Mesothelial cell of epicardium (in vitro differentiated cells): ENCODE data around the gene STAG1. TPM values are rescaled to one million over a fixed set of nuclear protein-coding genes. Genes with fewer than 3 reads are reported as not detected.
"Not testable (repeated sequence)": the region's sequence is repeated elsewhere in the genome, so short reads cannot be mapped to it uniquely, and the experiment has no call there.

Experiments used
- DNase-seq, 2 experiments: peaks; one replicate each; pipeline ENCODE4 v3.0.0; 2021; ENCODE audit warnings: low spot score in 2 of 2; ENCODE audit not compliant: unreplicated experiment in 2 of 2
- H3K27ac Mint-ChIP-seq: 2 replicates; pipeline ENCODE4 v1.8.0; 2021; ENCODE audit warnings: mixed read lengths
- H3K27me3 Mint-ChIP-seq: 2 replicates; pipeline ENCODE4 v1.8.0; 2021; ENCODE audit warnings: low read depth, mixed read lengths
- H3K36me3 Mint-ChIP-seq: 2 replicates; pipeline ENCODE4 v1.8.0; 2021; ENCODE audit warnings: mixed read lengths
- H3K4me1 Mint-ChIP-seq: 2 replicates; pipeline ENCODE4 v1.8.0; 2021; ENCODE audit warnings: mixed read lengths
- H3K4me3 Mint-ChIP-seq: 2 replicates; pipeline ENCODE4 v1.8.0; 2021; ENCODE audit warnings: mild to moderate bottlenecking, moderate library complexity, mixed read lengths
- H3K9me3 Mint-ChIP-seq: 2 replicates; pipeline ENCODE4 v1.8.0; 2021; ENCODE audit warnings: mixed read lengths
- total RNA-seq: library from RNA; stranded (reverse); gene quantifications from 3 replicates; pipeline ENCODE4 v1.2.1, GENCODE V29; 2021
- TF ChIP-seq, protein P1 (sequence below): fragments of 200-600 bp; sonication (generic); IDR thresholded peaks from one replicate; pipeline ENCODE4 v1.5.0; 2021; ENCODE audit warnings: antibody characterized with exemption; ENCODE audit not compliant: unreplicated experiment

STAG1 gene
- total RNA-seq, result 49.0 to 52.6 TPM (median 51.8 TPM) in 3 replicates

DNA sequence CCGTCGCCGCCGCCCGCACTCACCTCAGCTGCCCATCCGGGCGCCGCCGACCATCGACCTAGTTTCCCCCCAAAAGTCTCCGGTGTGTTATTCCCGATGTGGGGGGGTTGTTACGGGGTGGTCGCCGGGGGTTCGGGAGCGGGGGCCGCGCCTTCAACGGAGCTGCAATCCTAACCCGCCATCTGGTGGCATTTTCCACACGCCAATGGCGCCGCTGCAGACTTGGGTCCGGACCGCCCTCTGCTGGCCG lies at the start of gene STAG1:
Gene STAG1, minus strand, starts transcription at position 207 of the 250 bp plus-strand sequence. CDS start 121,480 bp downstream, outside the sequence.
- Mint-ChIP-seq H3K4me1 (peaks cover 42% of the 10 kb centered on the region), H3K27ac (peak within 1 kb of the TSS; percentile 99), H3K4me3 (peak within 1 kb of the TSS; percentile 88), H3K36me3 (no peaks in the 10 kb centered on the region), H3K27me3 (no peaks in the 10 kb centered on the region), H3K9me3 (no peaks in the 10 kb centered on the region)
- no peak for DNase-seq
- TF ChIP-seq, protein P1, sequence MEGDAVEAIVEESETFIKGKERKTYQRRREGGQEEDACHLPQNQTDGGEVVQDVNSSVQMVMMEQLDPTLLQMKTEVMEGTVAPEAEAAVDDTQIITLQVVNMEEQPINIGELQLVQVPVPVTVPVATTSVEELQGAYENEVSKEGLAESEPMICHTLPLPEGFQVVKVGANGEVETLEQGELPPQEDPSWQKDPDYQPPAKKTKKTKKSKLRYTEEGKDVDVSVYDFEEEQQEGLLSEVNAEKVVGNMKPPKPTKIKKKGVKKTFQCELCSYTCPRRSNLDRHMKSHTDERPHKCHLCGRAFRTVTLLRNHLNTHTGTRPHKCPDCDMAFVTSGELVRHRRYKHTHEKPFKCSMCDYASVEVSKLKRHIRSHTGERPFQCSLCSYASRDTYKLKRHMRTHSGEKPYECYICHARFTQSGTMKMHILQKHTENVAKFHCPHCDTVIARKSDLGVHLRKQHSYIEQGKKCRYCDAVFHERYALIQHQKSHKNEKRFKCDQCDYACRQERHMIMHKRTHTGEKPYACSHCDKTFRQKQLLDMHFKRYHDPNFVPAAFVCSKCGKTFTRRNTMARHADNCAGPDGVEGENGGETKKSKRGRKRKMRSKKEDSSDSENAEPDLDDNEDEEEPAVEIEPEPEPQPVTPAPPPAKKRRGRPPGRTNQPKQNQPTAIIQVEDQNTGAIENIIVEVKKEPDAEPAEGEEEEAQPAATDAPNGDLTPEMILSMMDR, result peak; percentile 96

DNA sequence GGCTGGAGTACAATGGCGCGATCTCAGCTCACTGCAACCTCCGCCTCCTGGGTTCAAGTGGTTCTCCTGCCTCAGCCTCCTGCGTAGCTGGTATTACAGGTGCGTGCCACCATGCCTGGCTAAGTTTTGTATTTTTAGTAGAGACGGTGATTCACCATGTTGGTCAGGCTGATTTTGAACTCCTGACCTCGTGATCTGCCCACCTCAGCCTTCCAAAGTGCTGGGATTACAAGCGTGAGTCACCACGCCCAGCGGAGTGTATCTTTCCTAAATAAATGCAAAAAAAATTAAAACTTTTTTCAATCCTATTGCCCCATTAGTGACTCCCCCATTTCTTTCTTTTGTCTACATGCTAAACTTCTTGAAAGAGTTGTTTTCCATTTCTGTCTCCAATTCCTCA lies 49.0 kb upstream of the STAG1 start:
- H3K4me3 Mint-ChIP-seq, H3K27me3 Mint-ChIP-seq, H3K9me3 Mint-ChIP-seq, H3K36me3 Mint-ChIP-seq, H3K4me1 Mint-ChIP-seq, DNase-seq, H3K27ac Mint-ChIP-seq: not testable (repeated sequence)

DNA sequence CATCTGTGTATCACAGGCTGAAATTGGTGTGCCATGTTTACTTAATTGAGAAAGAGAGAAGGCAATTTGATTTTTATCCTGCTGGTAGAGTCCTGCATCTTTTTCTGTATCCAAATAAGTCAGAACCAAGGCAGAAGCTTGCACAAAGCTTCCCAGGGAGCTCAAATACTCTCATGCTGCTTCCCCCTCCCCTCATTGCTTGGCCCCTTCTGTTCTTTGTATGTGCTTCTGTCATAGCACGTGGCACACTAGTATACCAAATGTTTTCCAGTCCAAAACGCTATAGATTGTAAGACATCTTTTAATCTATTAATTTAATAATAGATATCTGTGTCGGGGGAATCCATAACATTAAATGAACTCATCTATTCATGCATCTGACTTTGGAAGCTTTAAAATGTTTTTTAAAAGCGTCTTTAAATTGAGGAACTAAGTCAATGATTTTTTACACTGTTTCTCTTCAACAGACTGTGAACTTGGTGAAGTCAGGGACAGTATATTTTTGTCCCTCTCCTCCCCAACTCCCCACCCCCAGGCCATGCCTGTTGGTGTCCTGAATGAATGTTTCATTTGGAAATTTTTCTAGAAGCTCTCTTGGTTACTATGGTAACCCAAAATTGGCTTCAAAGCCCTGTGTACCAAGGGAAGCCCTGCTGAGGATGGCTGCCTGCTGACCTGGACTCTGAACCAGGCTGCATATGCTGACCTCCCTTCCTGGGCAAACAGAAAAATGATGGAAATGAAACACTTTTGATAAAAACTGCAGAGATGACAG lies 40.6 kb upstream of the STAG1 start:
- H3K4me1 Mint-ChIP-seq, result no peaks in the 10 kb centered on the region
- no peaks in the 10 kb centered on the region for H3K36me3 Mint-ChIP-seq
- H3K9me3 Mint-ChIP-seq, result no peaks in the 10 kb centered on the region
- H3K27ac Mint-ChIP-seq, result no peak overlapping the region
- TF ChIP-seq, protein P1, result no peak
- DNase-seq, result no peak
- no peak overlapping the region for H3K4me3 Mint-ChIP-seq
- no peaks in the 10 kb centered on the region for H3K27me3 Mint-ChIP-seq

DNA sequence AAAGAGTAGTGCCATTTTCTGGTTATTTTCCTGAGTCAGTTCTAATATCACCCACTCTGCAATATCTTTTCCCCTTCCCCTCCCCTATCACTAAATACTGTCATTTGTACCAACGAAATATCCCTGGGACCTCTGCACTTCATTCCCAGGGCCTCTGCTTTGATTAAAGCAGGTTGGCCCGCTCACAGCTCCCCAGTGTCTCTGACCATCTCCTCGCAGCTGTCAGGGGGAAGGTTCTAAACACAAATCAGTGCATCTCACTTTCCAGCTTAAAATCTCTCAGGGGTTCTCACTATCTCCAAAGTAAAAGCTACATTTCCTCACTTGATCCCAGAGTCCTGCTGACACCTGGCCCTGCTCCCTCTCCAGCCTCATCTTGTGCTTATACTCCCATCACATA lies 38.6 kb upstream of the STAG1 start:
- no peaks in the 10 kb centered on the region for H3K9me3 Mint-ChIP-seq
- no peaks in the 10 kb centered on the region for H3K27me3 Mint-ChIP-seq
- peaks cover 15% of the 10 kb centered on the region for H3K4me1 Mint-ChIP-seq
- DNase-seq, result no peak
- H3K27ac Mint-ChIP-seq, result no peak overlapping the region
- H3K4me3 Mint-ChIP-seq, result no peak overlapping the region
- TF ChIP-seq, protein P1, result no peak
- no peaks in the 10 kb centered on the region for H3K36me3 Mint-ChIP-seq

DNA sequence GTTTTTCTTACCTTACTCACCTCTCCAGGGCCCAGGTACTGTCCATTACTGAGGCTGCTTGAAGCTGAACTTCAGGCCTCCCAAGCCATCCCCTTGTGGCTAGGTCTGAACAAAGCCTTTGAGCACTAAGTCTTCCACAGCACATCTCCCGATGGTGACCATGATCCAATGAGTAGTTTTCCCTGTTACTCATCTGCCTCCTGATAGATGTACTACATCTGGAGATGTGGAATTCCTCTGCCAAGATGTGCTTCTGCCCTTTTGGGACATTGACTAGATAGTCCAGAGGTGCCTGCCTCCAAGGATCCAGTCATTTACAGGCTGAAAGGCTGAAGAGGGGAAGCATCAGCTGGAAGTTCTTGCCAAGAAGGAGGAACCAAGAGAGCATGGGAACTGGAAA lies 37.8 kb upstream of the STAG1 start:
- H3K9me3 Mint-ChIP-seq, result peaks cover 4% of the 10 kb centered on the region
- TF ChIP-seq, protein P1, result no peak
- no peaks in the 10 kb centered on the region for H3K27me3 Mint-ChIP-seq
- no peak overlapping the region for H3K27ac Mint-ChIP-seq
- peaks cover 15% of the 10 kb centered on the region for H3K4me1 Mint-ChIP-seq
- no peak overlapping the region for H3K4me3 Mint-ChIP-seq
- H3K36me3 Mint-ChIP-seq, result no peaks in the 10 kb centered on the region
- no peak for DNase-seq

DNA sequence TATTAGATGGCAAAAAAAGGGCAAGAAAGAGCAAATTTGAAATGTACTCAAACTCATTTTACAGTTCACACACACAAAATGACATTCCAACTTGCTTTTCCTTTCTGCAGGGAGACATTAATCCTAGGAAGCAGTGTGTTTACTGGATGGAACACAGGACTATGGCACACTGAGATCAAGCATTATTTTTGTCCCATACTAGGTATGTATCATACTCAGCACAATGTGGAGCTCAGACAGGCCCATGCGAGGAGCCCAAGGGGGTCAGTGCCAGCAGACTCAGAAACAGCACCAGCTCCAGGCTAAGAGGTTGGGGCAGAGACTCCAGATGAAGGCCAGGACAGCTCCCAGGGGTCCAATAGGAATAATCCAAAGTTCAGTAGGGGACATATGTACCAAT lies 36.0 kb upstream of the STAG1 start:
- peaks cover 4% of the 10 kb centered on the region for H3K9me3 Mint-ChIP-seq
- no peak overlapping the region for H3K4me3 Mint-ChIP-seq
- H3K36me3 Mint-ChIP-seq, result no peaks in the 10 kb centered on the region
- DNase-seq, result no peak
- TF ChIP-seq, protein P1, result no peak
- H3K27ac Mint-ChIP-seq, result no peak overlapping the region
- peaks cover 15% of the 10 kb centered on the region for H3K4me1 Mint-ChIP-seq
- H3K27me3 Mint-ChIP-seq, result no peaks in the 10 kb centered on the region
